ENCODE measurements around the gene RAB26. TPM values are rescaled to one million over a fixed set of nuclear protein-coding genes. Genes with fewer than 3 reads are reported as not detected.
"Not testable (repeated sequence)": the region's sequence is repeated elsewhere in the genome, so short reads cannot be mapped to it uniquely, and the experiment has no call there.

RAB26 gene, protein sequence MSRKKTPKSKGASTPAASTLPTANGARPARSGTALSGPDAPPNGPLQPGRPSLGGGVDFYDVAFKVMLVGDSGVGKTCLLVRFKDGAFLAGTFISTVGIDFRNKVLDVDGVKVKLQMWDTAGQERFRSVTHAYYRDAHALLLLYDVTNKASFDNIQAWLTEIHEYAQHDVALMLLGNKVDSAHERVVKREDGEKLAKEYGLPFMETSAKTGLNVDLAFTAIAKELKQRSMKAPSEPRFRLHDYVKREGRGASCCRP
- total RNA-seq, result under 1 TPM; 0.21 to 0.57 TPM
- 0 to 0.30 reads per million in 2 donors for total RNA-seq

DNA sequence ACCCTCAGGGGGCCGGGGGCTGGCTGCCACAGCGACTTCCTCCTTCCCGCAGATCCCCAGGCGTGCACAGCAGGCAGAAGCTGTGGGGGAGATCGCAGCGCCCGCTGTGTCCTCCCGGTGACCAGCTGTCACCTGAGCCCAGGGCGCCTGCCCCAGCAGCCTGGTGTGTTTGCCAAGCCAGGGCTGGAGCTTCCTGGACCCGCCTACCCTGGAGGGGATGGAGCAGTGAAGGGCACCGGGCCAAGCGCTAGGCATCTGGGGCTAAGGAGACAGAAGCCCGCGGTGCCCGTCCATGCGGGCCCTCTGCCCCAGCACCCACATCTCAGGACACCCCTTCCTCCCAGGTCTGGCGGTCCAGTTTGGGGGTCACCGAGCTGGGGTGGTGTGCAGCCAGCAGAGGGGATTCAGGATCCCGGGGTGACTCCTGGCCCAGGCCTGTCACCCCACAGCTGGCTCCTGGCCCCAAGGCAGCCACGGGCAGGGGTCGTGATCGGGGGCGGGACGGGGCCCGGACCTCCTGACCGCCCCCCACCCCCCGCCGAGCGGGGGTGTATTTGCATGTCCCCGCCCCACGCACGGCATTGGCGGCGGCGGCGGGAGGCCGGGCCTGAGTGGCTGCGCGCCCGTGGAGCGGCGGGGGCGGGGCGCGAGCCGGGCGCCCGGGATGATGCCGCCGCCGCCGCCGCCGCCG, at the start of gene RAB26:
Gene RAB26 (plus strand): TSS at position 645 of the 691 bp plus-strand sequence. CDS start 159 bp downstream, outside the sequence.
- H3K27me3 Mint-ChIP-seq, result no peaks in the 10 kb centered on the region

GRCh38 chr16:2101581-2101980, 46.8 kb upstream of the RAB26 start:
- not testable (repeated sequence) for ATAC-seq; H3K27ac Mint-ChIP-seq; H3K4me3 Mint-ChIP-seq; DNase-seq; H3K36me3 Mint-ChIP-seq (ENCODE audit: low read depth); H3K9me3 ChIP-seq (ENCODE audit: control insufficient read depth, low read length, poor library complexity, severe bottlenecking); H3K4me1 Mint-ChIP-seq; H3K27me3 Mint-ChIP-seq

More for the DNA sequence above, at the start of gene RAB26:
- no peaks in the 10 kb centered on the region for H3K9me3 ChIP-seq (ENCODE audit: control insufficient read depth, low read length, poor library complexity, severe bottlenecking)
- no peak within 1 kb of the TSS for H3K27ac Mint-ChIP-seq
- DNase-seq, result peak; percentile 48 to 57 (median 57)
- H3K36me3 Mint-ChIP-seq (ENCODE audit: low read depth), result no peaks in the 10 kb centered on the region
- peak; percentile 89 for ATAC-seq
- peak within 1 kb of the TSS; percentile 70 for H3K4me3 Mint-ChIP-seq
- H3K4me1 Mint-ChIP-seq, result peaks cover 12% of the 10 kb centered on the region

GRCh38 chr16:2102471-2102870, 46.0 kb upstream of the RAB26 start:
- H3K27me3 Mint-ChIP-seq, result no peaks in the 10 kb centered on the region
- ATAC-seq (no peak), DNase-seq (no peak)
- no peaks in the 10 kb centered on the region for H3K9me3 ChIP-seq (ENCODE audit: control insufficient read depth, low read length, poor library complexity, severe bottlenecking)
- H3K4me3 Mint-ChIP-seq, result no peak overlapping the region
- no peak overlapping the region for H3K27ac Mint-ChIP-seq
- H3K4me1 Mint-ChIP-seq, result no peaks in the 10 kb centered on the region
- H3K36me3 Mint-ChIP-seq (ENCODE audit: low read depth), result no peaks in the 10 kb centered on the region

DNA sequence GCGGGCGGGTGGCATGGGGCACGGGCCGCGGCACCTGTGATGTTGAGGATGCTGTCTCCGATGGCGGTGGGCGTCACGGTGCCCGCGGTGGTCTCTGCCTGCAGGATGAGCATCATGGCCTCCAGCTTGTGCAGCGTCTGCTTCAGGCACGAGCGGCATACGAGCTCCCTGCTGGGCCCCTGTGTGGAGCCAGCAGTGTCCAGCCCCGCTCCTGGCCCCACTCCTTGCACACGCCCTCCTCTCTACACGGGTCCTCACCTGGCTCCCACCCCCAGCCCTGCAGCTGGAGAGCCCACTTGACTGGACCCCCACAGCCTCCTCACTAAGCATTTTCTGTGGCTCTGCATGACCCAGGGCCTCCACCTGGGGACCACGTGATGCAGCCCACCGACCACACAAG, 44.0 kb upstream of the RAB26 start:
- H3K9me3 ChIP-seq (ENCODE audit: control insufficient read depth, low read length, poor library complexity, severe bottlenecking); H3K4me3 Mint-ChIP-seq; ATAC-seq; H3K27ac Mint-ChIP-seq; H3K36me3 Mint-ChIP-seq (ENCODE audit: low read depth); H3K27me3 Mint-ChIP-seq; DNase-seq; H3K4me1 Mint-ChIP-seq: not testable (repeated sequence)

DNA sequence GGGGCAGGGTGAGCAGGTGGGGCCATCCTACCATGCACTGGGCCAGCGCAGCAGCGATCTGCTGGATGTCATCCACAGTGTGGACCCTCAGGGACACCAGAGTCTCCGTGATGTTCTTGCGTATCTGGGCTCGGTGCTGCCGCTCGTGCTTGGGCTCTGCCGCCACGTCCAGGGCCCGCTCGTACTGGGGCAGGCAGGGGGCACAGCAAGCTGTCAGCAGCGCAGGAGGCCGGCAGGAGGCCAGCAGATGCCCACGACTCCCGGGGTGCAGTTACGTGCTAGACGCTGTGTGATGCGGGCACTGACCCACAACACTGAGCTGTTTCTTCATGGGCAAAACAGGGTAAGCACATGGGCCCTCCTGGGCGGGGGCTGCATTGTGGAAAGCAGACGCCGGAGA, 43.1 kb upstream of the RAB26 start:
- not testable (repeated sequence) for H3K4me3 Mint-ChIP-seq; DNase-seq; ATAC-seq; H3K36me3 Mint-ChIP-seq (ENCODE audit: low read depth); H3K4me1 Mint-ChIP-seq; H3K27ac Mint-ChIP-seq; H3K27me3 Mint-ChIP-seq; H3K9me3 ChIP-seq (ENCODE audit: control insufficient read depth, low read length, poor library complexity, severe bottlenecking)

DNA sequence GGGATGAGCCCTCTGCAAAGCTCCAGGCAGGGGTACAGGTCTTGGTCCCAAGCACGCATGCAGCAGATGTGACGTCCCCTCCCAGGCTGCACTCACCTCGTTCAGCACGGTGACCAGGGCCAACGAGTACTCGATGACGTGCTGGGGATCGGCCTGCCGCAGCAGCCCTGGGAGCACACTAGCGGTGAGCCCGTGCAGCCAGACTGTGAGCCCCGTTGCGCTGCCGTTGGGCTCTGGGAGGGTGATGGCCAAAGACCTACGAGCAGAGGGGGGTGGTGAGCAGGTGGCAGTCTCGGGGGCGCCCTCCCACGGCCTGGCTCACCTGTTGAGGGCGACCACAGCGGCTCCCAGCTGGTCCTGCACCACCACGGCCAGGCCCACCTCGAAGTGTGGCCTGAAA, 42.7 kb upstream of the RAB26 start:
- H3K27me3 Mint-ChIP-seq; H3K36me3 Mint-ChIP-seq (ENCODE audit: low read depth); DNase-seq; H3K4me3 Mint-ChIP-seq; ATAC-seq; H3K9me3 ChIP-seq (ENCODE audit: control insufficient read depth, low read length, poor library complexity, severe bottlenecking); H3K4me1 Mint-ChIP-seq; H3K27ac Mint-ChIP-seq: not testable (repeated sequence)

- H3K4me3 Mint-ChIP-seq; H3K27me3 Mint-ChIP-seq; H3K27ac Mint-ChIP-seq; H3K36me3 Mint-ChIP-seq (ENCODE audit: low read depth); ATAC-seq; DNase-seq; H3K9me3 ChIP-seq (ENCODE audit: control insufficient read depth, low read length, poor library complexity, severe bottlenecking); H3K4me1 Mint-ChIP-seq: not testable (repeated sequence)
Observed at GRCh38 chr16:2106211-2106610, 42.2 kb upstream of the RAB26 start.

DNA sequence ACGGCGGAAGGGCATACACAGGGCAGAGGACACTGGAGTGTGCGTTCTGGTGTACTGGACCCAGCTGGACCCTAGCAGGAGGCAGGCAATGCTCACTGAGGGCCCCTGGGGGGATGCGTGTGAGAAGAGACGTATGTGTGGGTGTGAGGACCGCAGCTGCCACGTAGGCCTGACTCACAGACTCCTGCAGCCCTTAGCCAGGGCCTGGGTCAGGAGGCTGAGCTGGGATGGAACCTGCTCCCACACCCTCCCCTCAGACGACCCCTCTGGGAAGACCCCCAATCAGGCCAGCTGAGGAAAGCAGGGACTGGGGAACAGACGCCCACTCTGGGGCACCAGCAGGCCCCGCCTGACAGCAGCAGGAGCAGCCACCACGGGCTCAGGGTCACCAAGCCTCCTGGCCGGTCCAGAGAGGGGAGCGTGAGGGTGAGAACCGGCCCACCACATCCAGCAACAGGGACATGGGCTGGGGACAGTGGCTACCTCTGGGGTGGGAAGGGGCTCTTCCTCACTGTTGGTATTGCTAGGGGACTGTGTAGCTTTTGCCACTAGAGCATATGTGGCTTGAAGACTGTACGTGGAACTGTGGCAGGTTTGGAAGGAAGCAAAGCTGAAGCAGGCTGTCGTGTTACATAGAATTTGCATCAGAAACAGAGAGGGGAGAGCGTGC, 41.2 kb upstream of the RAB26 start:
- not testable (repeated sequence) for H3K4me1 Mint-ChIP-seq; H3K36me3 Mint-ChIP-seq (ENCODE audit: low read depth); H3K4me3 Mint-ChIP-seq; H3K27ac Mint-ChIP-seq; DNase-seq; H3K27me3 Mint-ChIP-seq; ATAC-seq; H3K9me3 ChIP-seq (ENCODE audit: control insufficient read depth, low read length, poor library complexity, severe bottlenecking)

GRCh38 chr16:2107791-2108125, 40.7 kb upstream of the RAB26 start:
- H3K9me3 ChIP-seq (ENCODE audit: control insufficient read depth, low read length, poor library complexity, severe bottlenecking); H3K4me3 Mint-ChIP-seq; H3K36me3 Mint-ChIP-seq (ENCODE audit: low read depth); H3K4me1 Mint-ChIP-seq; DNase-seq; H3K27me3 Mint-ChIP-seq; ATAC-seq; H3K27ac Mint-ChIP-seq: not testable (repeated sequence)

- ATAC-seq; H3K4me3 Mint-ChIP-seq; H3K9me3 ChIP-seq (ENCODE audit: control insufficient read depth, low read length, poor library complexity, severe bottlenecking); H3K27me3 Mint-ChIP-seq; DNase-seq; H3K27ac Mint-ChIP-seq; H3K36me3 Mint-ChIP-seq (ENCODE audit: low read depth); H3K4me1 Mint-ChIP-seq: not testable (repeated sequence)
Observed at GRCh38 chr16:2108446-2109270, 39.8 kb upstream of the RAB26 start.

GRCh38 chr16:2109271-2109580, 39.2 kb upstream of the RAB26 start:
- H3K27ac Mint-ChIP-seq; H3K9me3 ChIP-seq (ENCODE audit: control insufficient read depth, low read length, poor library complexity, severe bottlenecking); DNase-seq; H3K4me3 Mint-ChIP-seq; H3K27me3 Mint-ChIP-seq; H3K36me3 Mint-ChIP-seq (ENCODE audit: low read depth); ATAC-seq; H3K4me1 Mint-ChIP-seq: not testable (repeated sequence)

DNA sequence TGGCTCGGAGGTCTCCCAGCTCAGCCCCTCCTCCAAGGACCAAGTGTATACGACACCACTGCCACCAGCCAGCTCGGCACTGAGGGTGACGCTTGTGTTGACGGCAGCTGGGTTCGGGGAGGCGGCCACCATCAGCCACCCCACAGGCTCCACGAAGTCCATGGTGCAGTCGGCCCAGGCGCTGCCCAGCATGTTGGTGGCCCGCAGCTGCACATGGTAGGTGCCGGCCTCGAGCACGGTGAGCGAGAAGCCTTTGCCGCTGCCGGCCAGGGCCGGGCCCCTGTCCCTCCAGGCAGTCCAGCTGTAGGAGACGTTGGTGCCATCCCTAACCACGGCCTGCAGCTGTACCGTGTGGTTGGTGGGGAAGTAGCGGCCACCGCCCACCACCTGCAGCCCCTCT, 38.6 kb upstream of the RAB26 start:
- not testable (repeated sequence) for ATAC-seq; H3K4me1 Mint-ChIP-seq; DNase-seq; H3K27ac Mint-ChIP-seq; H3K4me3 Mint-ChIP-seq; H3K36me3 Mint-ChIP-seq (ENCODE audit: low read depth); H3K27me3 Mint-ChIP-seq; H3K9me3 ChIP-seq (ENCODE audit: control insufficient read depth, low read length, poor library complexity, severe bottlenecking)

DNA sequence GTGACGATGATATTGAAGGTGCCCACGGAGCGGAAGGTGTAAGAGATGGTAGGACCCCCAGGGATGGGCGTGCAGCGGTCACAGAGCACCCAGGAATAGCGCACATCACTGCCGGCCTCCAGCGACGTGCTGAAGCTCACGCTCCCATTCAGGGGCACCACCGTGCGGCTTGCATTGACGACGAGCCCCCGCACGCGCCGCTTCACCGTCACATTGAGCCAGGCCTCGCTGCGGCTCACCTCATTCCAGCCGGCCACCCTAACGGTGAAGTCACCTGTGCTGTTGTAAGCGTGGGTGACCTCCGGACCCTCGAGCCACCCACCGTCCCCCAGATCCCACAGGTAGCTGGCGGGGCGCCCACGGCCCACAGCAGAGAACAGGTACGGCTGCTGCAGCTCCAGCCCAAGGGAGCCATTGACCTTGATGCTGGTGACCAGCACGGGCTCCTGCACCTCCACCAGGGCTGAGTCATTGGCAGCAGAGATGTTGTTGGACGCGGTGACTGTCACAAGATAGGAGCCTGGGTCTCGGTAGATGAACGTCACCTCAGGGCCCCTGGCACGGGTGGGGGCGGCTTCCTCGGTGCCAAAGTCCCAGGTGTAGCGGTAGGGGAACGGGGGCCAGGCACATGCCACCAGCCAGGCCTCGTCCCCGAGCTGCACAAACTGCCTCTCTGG, 38.0 kb upstream of the RAB26 start:
- H3K9me3 ChIP-seq (ENCODE audit: control insufficient read depth, low read length, poor library complexity, severe bottlenecking); H3K4me1 Mint-ChIP-seq; H3K27ac Mint-ChIP-seq; H3K36me3 Mint-ChIP-seq (ENCODE audit: low read depth); DNase-seq; ATAC-seq; H3K27me3 Mint-ChIP-seq; H3K4me3 Mint-ChIP-seq: not testable (repeated sequence)

Measured in T-helper 17 cell (primary cell).